ENCODE results near the gene COP1. TPM values are rescaled to one million over a fixed set of nuclear protein-coding genes. Genes with fewer than 3 reads are reported as not detected.
A peak's percentile ranks its signal among the peaks of the same experiment; 100 is the strongest.
"Not testable (repeated sequence)": the region's sequence is repeated elsewhere in the genome, so short reads cannot be mapped to it uniquely, and the experiment has no call there.

Gene COP1
- polyA plus RNA-seq, 3 donors = 50.9 to 63.1 (median 56.7) TPM

- DNase-seq = peak; percentile 51
Measured at GRCh38 chr1:176206006-176206960, 803 bp downstream of the COP1 start.

DNA sequence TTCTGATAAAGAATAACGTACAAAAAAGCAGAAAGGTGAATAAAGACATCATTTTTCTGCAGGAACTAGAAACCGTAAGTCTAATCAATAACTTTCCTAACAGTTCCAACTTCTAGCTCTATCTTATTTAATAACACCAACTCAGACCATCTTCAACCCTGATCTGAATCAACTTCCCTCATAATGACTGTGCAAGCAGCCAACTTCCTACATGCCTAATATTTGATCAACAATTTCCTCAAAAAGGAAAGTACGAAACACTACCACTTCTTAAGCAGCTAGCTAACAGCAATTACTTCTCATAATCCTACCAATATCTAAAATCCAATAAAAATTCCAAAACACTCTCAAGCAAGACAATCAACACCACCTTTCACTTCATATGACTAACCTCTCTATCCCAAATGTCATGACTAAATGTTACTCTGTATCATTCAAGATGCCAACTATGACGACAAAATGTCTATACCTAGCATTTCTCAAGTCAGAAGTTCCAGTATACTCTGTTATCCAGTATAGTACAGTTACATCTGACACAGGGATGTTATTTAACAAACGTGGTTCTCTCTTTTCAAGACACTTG is 1.7 kb downstream of the COP1 start:
- DNase-seq = no peak

DNA sequence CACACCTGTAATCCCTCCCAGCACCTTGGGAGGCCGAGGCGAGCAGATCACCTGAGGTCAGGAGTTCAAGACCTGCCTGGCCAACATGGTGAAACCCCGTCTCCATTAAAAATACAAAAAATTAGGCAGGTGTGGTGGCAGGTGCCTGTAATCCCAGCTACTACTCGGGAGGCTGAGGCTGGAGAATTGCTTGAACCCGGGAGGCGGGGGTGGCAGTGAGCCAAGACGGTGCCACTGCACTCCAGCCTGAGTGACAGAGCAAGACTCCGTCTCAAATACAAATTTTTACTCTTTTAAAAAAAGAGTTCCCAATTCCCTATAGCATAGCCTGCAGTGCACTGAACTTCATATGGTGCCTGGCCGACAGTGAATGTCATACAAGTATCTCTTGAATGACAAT is 2.4 kb downstream of the COP1 start:
- not testable (repeated sequence) for DNase-seq

GRCh38 chr1:176203735-176204134 is 3.4 kb downstream of the COP1 start:
- DNase-seq = no peak

- DNase-seq = no peak
Measured at GRCh38 chr1:176201568-176201967, 5.5 kb downstream of the COP1 start.

- no peak for DNase-seq
Measured at GRCh38 chr1:176199707-176200106, 7.4 kb downstream of the COP1 start.

DNA sequence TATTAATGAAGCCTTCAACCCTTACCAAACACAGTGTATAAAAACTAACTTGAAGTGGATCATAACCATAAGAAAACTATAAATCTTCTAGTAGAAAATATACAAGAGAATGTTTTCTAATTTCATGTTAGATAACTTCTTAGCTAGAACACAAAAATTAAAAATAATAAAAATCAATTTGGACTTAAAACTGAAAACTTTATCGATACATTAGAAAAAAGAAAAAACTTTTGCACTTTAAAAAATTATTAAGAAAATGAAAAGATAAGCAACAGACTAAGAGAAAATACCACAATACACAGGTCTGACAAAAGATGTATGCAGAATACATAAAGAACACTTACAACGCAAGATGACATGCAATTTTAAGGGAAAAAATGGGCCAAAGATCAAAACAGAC is 8.7 kb downstream of the COP1 start:
- DNase-seq = no peak

DNA sequence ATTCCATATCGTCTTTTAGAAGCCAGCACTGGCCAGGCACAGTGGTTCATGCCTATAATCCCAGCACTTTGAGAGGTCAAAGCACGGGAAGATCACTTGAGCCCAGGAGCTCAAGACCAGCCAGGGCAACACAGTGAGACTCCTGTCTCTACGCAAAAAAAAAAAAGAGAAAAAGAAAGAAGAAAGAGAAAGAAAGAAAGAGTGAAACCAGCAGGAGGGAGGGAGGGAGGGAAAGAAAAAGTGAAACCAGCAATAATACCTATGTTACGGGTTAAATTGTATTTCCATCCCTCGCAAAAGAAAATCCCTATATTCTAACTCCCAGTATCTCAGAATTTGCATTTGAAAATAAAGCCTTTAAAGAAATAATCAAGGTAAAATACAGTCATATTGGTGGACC is 10.4 kb downstream of the COP1 start:
- no peak for DNase-seq

- no peak for DNase-seq
Measured at GRCh38 chr1:176195547-176195946, 11.5 kb downstream of the COP1 start.

GRCh38 chr1:176193663-176194062 is 13.4 kb downstream of the COP1 start:
- no peak for DNase-seq

- no peak for DNase-seq
Measured at GRCh38 chr1:176193023-176193422, 14.1 kb downstream of the COP1 start.

- DNase-seq = no peak
Measured at GRCh38 chr1:176188604-176189003, 18.5 kb downstream of the COP1 start.

DNA sequence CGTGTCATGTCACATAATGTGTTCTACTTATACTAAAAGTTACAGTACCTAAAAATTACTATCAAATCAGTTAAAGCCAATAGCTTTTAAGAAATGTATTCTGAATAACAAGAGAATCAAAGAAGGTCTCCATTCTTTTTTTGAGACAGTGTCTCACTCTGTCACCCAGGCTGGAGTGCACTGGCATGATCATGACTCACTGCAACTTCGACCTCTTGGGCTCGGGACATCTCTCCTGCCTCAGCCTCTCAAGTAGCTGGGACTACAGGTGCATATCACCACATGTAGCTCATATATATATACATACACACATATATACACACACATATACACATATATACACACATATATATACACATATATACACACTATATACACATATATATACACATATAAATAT is 20.1 kb downstream of the COP1 start:
- no peak for DNase-seq

DNA sequence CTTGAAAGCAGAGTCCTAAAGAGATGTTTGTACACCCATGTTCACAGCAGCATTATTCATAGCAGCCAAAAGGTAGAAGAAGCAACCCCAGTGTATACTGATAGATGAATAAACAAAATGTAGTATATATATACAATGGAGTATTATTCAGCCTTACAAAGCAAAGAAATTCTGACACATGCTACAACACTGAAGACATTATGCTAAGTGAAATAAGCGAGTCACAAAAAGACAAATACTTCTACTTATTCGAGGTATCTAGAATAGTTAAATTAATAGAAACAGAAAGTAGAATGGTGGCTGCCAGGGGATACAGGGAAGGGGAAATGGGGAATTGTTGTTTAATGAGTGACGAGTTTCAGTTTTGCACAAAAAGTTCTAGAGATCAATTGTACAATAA is 23.5 kb downstream of the COP1 start:
- DNase-seq = no peak

DNA sequence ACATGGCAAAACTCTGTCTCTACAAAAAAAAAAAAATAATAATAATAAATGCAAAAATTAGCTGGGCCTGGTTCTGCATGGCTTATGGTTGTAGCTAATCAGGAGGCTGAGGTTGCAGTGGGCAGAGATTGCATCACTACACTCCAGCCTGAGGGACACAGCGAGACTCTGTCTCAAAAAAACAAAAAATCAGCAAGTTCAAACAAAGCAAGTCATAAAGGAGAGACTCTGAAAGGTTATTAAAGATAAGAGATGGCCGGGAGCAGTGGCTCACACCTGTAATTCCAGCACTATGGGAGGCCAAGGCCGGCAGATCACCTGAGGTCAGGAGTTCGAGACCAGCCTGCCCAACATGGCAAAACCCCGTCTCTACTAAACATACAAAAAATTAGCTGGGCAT is 28.8 kb downstream of the COP1 start:
- no peak for DNase-seq

DNA sequence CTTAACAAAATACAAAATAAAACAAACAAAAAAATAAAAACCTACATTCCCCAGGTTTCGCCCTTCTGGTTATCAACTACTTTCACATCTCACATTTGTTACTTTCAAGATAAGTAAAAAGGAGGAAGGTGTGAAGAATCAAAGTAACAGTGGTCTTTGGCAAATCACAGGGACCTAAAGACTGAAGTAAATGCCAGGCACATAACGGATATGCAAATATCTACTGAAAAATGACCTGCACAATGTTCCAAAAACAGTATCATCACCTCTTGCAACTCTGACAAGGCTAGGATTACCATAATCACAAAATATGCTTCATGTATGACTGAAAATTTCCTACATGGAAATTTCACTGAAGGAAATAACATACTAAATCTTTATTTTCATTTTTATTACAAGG is 29.3 kb downstream of the COP1 start:
- no peak for DNase-seq

DNA sequence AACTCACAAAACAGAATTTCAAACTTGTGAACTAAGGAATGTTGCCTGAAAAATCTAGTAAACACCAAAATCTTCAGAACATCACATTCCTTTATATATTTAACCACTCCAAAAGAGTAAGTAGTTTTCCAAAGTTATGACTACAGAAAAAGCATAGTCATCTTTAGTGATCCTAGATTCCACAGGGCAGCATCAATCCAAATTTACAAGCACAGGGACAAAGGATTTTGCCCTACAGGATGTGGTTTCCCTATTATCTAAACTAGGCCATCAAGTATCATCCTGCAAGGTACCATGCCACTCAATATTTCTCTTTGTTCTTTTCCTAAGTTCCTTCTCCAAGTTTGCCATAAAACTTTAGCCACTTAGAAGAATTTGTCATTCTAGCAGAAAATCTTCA is 33.0 kb downstream of the COP1 start:
- DNase-seq = no peak

GRCh38 chr1:176172215-176172614 is 34.9 kb downstream of the COP1 start:
- DNase-seq = no peak

DNA sequence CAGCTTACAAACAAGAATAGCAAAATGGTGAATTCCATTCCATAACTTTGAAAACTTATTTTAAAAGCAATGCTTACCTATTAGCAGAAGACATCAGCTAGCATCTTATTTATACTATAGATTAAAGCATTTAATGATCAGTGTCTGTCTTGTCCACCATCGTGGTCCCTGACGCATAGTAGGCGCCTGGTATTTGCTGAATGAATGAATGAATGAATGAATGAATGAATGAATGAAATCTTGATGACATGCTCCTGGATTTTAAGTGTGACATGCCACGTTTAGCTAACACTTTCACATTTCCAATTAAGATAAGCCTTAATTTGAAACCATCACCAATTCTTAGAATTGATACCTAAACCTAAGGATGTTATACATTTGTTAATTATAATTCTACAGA is 39.9 kb downstream of the COP1 start:
- DNase-seq = no peak

DNA sequence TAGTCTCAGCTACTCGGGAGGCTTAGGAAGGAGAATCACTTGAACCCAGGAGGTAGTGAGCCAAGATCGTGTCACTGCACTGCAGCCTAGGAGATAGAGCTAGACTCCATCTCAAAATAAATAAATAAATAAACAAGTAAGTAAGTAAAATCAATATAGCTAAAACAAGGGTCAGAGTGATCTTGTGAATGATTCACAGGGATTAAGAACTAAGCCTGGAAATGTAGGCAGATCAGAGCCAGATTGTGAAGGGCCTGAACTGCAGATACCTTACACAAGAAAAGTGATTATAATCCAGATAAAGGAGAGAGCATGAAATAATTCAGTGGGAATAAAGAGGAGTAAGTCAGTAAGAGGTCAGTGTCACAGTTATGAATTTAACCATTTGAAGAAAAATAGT is 41.5 kb downstream of the COP1 start:
- DNase-seq = no peak

DNA sequence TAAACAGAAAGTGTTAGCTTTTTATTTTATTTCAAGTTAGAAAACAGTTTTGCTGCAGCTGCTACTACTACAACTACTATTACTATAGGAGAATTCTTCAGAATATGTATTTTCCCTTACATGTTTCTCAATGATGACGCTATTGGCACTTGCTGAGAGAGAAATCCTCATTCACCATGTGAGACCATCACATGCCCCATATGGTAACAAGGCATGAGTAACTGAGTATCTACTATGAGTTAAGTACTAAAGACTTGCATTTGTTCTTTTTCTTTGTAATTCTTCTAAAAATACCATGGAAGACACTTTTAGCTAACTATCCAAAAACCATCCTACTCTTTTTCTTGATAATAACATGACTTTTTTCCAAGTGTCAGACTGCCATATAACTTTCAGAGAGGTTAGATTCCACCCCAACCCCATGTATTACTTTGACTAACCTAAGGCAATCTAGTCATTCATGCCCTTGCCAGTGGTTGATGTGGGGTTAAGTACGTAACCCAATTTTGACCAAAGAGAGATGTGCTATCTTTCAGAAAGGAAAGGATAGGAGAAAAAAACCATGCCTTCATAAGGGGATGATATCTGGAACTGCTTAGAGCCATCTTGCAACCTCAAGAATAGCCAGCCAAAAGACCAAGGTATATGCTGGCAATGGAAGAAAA is 42.9 kb downstream of the COP1 start:
- DNase-seq = no peak

- no peak for DNase-seq
Measured at GRCh38 chr1:176159993-176160392, 47.1 kb downstream of the COP1 start.

GRCh38 chr1:176157995-176158394 is 49.1 kb downstream of the COP1 start:
- no peak for DNase-seq
